Neural cell (in vitro differentiated cells): Measurements from ENCODE around the gene ALPG. TPM values are rescaled to one million over a fixed set of nuclear protein-coding genes. Genes with fewer than 3 reads are reported as not detected.

Source experiments
- H2AFZ ChIP-seq: fragments of 200-600, 300-800 bp; sonication (generic), shearing (Covaris generic); 2 replicates; pipeline ENCODE4 v1.6.0; 2014; ENCODE audit warnings: low read depth, mild to moderate bottlenecking, antibody characterized with exemption, low read length, moderate library complexity
- H3F3A ChIP-seq: fragments of 200-600 bp; shearing (Covaris generic); 2 replicates; pipeline ENCODE4 v1.6.1; 2016; ENCODE audit warnings: mild to moderate bottlenecking, moderate library complexity, mixed read lengths, antibody characterized with exemption, low read length; ENCODE audit not compliant: insufficient read depth, poor library complexity, severe bottlenecking
- H3K27ac ChIP-seq: fragments of 200-600, 300-800 bp; sonication (generic), shearing (Covaris generic); 2 replicates; pipeline ENCODE4 v1.5.1; 2014; ENCODE audit warnings: mild to moderate bottlenecking, low read length, moderate library complexity
- H3K27me3 ChIP-seq: fragments of 300-800, 200-600 bp; sonication (generic), shearing (Covaris generic); 2 replicates; pipeline ENCODE4 v1.6.0; 2014; ENCODE audit warnings: mild to moderate bottlenecking, low read depth, low read length, moderate library complexity; ENCODE audit not compliant: insufficient read depth
- H3K36me3 ChIP-seq: fragments of 300-800, 200-600 bp; sonication (generic), shearing (Covaris generic); 2 replicates; pipeline ENCODE4 v1.5.1; 2014; ENCODE audit warnings: mild to moderate bottlenecking, antibody characterized with exemption, low read length, moderate library complexity; ENCODE audit not compliant: insufficient read depth
- H3K4me2 ChIP-seq: fragments of 300-800, 200-600 bp; sonication (generic), shearing (Covaris generic); 2 replicates; pipeline ENCODE4 v1.6.0; 2014; ENCODE audit warnings: mild to moderate bottlenecking, low read length
- H3K4me3 ChIP-seq: fragments of 300-800, 200-600 bp; sonication (generic), shearing (Covaris generic); 2 replicates; pipeline ENCODE4 v1.5.1; 2014; ENCODE audit warnings: mild to moderate bottlenecking, low read length, moderate library complexity
- H3K79me2 ChIP-seq: fragments of 200-600 bp; shearing (Covaris generic); replicated peaks from 2 replicates; pipeline ENCODE4 v1.6.0; 2014; ENCODE audit warnings: mild to moderate bottlenecking, low read length, moderate library complexity; ENCODE audit not compliant: insufficient read depth
- H3K9ac ChIP-seq: fragments of 300-800, 200-600 bp; sonication (generic), shearing (Covaris generic); 2 replicates; pipeline ENCODE4 v1.6.1; 2016; ENCODE audit warnings: mild to moderate bottlenecking, low read length, mixed read lengths
- H3K9me2 ChIP-seq: fragments of 200-600 bp; shearing (Covaris generic); 2 replicates; pipeline ENCODE4 v1.6.1; 2016; ENCODE audit warnings: mild to moderate bottlenecking, low read length, mixed read lengths; ENCODE audit not compliant: insufficient read depth
- H3K9me3 ChIP-seq: fragments of 200-600, 300-800 bp; sonication (generic), shearing (Covaris generic); 2 replicates; pipeline ENCODE4 v1.6.1; 2016; ENCODE audit warnings: mild to moderate bottlenecking, mixed run types, low read length, moderate library complexity, mixed read lengths
- H4K20me1 ChIP-seq: fragments of 200-600 bp; shearing (Covaris generic); 2 replicates; pipeline ENCODE4 v1.6.1; 2016; ENCODE audit warnings: mild to moderate bottlenecking, mixed run types; ENCODE audit not compliant: insufficient read depth
- EP300 ChIP-seq: fragments of 450-650 bp; conservative IDR thresholded peaks from 2 replicates; pipeline ENCODE4 v1.6.1; 2014; ENCODE audit warnings: antibody characterized with exemption, mild to moderate bottlenecking, moderate library complexity; ENCODE audit not compliant: poor library complexity, severe bottlenecking
- EZH2 ChIP-seq: fragments of 200-600, 300-800 bp; shearing (Covaris generic), sonication (generic); IDR thresholded peaks from 2 replicates; pipeline ENCODE4 v1.6.1; 2014; ENCODE audit warnings: antibody characterized with exemption, low read length, borderline replicate concordance, mild to moderate bottlenecking; ENCODE audit not compliant: insufficient read depth, poor library complexity, severe bottlenecking
- MXI1 ChIP-seq: fragments of 450-650 bp; conservative IDR thresholded peaks from 2 replicates; pipeline ENCODE4 v1.6.1; 2014; ENCODE audit warnings: antibody characterized with exemption, mild to moderate bottlenecking; ENCODE audit not compliant: poor library complexity, severe bottlenecking
- POLR2AphosphoS5 ChIP-seq: IDR thresholded peaks from 2 replicates; pipeline ENCODE4 v1.6.1; 2012
- RAD21 ChIP-seq: fragments of 450-650 bp; conservative IDR thresholded peaks from 2 replicates; pipeline ENCODE4 v1.6.1; 2014; ENCODE audit warnings: antibody characterized with exemption, mild to moderate bottlenecking, moderate library complexity
- SMC3 ChIP-seq: fragments of 450-650 bp; conservative IDR thresholded peaks from 2 replicates; pipeline ENCODE4 v1.6.1; 2014; ENCODE audit warnings: antibody characterized with exemption, mild to moderate bottlenecking, moderate library complexity; ENCODE audit not compliant: poor library complexity
- TAF1 ChIP-seq: IDR thresholded peaks from 2 replicates; pipeline ENCODE4 v1.6.1; 2012; ENCODE audit warnings: low read depth
- polyA plus RNA-seq: library from polyadenylated mRNA; depleted of rRNA; stranded (reverse); fragments of >200 nt; gene quantifications from 2 replicates; pipeline ENCODE4 v1.2.3, GENCODE V29; 2014
- TF ChIP-seq, protein P1 (sequence below): fragments of 450-650 bp; IDR thresholded peaks from 2 replicates; pipeline ENCODE4 v1.5.1; 2014; ENCODE audit warnings: antibody characterized with exemption, mild to moderate bottlenecking, moderate library complexity; ENCODE audit not compliant: poor library complexity, severe bottlenecking
- TF ChIP-seq, protein P2 (sequence below): IDR thresholded peaks from 2 replicates; pipeline ENCODE4 v1.6.1; 2012; ENCODE audit warnings: borderline replicate concordance

Gene ALPG
- polyA plus RNA-seq, 1 donor from 2014 or later, result not detected

DNA sequence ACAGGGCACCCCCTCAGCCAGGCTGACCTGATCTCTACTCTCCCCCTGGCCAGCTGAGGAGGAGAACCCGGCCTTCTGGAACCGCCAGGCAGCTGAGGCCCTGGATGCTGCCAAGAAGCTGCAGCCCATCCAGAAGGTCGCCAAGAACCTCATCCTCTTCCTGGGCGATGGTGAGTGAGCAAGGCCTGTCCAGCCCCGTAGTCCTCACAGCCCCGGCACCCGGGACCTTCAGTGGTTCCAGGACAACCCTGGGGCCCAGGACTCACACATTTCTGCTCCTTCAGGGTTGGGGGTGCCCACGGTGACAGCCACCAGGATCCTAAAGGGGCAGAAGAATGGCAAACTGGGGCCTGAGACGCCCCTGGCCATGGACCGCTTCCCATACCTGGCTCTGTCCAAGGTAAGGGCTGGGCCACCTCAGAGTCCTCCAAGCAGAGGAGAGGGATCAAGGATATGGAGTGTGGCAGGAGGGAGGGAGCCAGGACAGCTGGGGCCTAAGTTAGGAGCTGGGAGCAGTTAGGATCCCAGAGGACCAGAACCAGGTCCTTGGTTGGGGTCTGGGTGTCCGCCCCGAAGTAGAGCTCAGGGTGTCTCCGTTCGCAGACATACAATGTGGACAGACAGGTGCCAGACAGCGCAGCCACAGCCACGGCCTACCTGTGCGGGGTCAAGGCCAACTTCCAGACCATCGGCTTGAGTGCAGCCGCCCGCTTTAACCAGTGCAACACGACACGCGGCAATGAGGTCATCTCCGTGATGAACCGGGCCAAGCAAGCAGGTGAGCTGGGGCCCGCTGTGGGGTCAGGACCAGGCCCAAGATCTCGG lies 49.9 kb downstream of the ALPG start:
- no peak overlapping the region for H2AFZ ChIP-seq
- H3K27ac ChIP-seq, result no peak overlapping the region
- no peaks in the 10 kb centered on the region for H3K27me3 ChIP-seq
- H3K36me3 ChIP-seq, result no peaks in the 10 kb centered on the region
- H4K20me1 ChIP-seq, result no peaks in the 10 kb centered on the region
- H3K9me3 ChIP-seq, result no peaks in the 10 kb centered on the region
- no peaks in the 10 kb centered on the region for H3K9me2 ChIP-seq
- H3K79me2 ChIP-seq, result no peaks in the 10 kb centered on the region
- no peaks in the 10 kb centered on the region for H3F3A ChIP-seq
- H3K9ac ChIP-seq, result no peak overlapping the region
- no peak overlapping the region for H3K4me2 ChIP-seq
- no peak for TF ChIP-seq EP300
- H3K4me3 ChIP-seq, result no peak overlapping the region

DNA sequence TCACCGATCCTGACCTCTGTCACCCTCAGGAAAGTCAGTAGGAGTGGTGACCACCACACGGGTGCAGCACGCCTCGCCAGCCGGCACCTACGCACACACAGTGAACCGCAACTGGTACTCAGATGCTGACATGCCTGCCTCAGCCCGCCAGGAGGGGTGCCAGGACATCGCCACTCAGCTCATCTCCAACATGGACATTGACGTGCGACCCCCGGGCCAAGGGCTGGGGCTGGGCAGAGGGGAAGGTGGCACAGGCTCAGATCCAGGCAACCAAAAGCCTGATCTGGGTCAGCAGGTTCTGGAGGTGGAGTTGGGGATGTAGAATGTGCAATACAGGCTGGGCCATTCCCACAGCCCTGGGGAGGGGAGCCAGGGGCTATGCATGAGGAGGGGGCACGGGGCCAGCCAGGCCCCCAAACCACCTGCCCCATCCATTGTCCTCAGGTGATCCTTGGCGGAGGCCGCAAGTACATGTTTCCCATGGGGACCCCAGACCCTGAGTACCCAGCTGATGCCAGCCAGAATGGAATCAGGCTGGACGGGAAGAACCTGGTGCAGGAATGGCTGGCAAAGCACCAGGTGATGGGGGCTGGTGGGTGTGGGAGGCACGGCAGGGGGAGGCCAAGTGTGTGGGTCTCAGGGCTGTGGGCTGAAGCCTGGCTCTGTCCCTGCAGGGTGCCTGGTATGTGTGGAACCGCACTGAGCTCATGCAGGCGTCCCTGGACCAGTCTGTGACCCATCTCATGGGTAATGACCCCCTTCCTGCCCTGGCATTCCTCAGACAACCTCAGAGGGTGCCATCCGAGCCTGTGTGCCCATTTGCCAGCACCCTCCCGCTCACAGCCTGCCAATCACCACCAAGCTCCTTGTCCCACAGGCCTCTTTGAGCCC lies 50.7 kb downstream of the ALPG start:
- Histone ChIP-seq H3K4me2 (no peak overlapping the region), H3K27me3 (no peaks in the 10 kb centered on the region), H3K36me3 (no peaks in the 10 kb centered on the region), H3K9ac (no peak overlapping the region), H2AFZ (no peak overlapping the region), H3F3A (no peaks in the 10 kb centered on the region), H3K79me2 (no peaks in the 10 kb centered on the region), H3K9me2 (no peaks in the 10 kb centered on the region), H3K27ac (no peak overlapping the region), H4K20me1 (no peaks in the 10 kb centered on the region), H3K4me3 (no peak overlapping the region), H3K9me3 (no peaks in the 10 kb centered on the region)
- TF ChIP-seq MXI1 (no peak), EZH2 (no peak), EP300 (no peak), TAF1 (no peak), POLR2AphosphoS5 (no peak), SMC3 (no peak), RAD21 (no peak)
- TF ChIP-seq, protein P1, sequence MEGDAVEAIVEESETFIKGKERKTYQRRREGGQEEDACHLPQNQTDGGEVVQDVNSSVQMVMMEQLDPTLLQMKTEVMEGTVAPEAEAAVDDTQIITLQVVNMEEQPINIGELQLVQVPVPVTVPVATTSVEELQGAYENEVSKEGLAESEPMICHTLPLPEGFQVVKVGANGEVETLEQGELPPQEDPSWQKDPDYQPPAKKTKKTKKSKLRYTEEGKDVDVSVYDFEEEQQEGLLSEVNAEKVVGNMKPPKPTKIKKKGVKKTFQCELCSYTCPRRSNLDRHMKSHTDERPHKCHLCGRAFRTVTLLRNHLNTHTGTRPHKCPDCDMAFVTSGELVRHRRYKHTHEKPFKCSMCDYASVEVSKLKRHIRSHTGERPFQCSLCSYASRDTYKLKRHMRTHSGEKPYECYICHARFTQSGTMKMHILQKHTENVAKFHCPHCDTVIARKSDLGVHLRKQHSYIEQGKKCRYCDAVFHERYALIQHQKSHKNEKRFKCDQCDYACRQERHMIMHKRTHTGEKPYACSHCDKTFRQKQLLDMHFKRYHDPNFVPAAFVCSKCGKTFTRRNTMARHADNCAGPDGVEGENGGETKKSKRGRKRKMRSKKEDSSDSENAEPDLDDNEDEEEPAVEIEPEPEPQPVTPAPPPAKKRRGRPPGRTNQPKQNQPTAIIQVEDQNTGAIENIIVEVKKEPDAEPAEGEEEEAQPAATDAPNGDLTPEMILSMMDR, result no peak
- TF ChIP-seq, protein P2, sequence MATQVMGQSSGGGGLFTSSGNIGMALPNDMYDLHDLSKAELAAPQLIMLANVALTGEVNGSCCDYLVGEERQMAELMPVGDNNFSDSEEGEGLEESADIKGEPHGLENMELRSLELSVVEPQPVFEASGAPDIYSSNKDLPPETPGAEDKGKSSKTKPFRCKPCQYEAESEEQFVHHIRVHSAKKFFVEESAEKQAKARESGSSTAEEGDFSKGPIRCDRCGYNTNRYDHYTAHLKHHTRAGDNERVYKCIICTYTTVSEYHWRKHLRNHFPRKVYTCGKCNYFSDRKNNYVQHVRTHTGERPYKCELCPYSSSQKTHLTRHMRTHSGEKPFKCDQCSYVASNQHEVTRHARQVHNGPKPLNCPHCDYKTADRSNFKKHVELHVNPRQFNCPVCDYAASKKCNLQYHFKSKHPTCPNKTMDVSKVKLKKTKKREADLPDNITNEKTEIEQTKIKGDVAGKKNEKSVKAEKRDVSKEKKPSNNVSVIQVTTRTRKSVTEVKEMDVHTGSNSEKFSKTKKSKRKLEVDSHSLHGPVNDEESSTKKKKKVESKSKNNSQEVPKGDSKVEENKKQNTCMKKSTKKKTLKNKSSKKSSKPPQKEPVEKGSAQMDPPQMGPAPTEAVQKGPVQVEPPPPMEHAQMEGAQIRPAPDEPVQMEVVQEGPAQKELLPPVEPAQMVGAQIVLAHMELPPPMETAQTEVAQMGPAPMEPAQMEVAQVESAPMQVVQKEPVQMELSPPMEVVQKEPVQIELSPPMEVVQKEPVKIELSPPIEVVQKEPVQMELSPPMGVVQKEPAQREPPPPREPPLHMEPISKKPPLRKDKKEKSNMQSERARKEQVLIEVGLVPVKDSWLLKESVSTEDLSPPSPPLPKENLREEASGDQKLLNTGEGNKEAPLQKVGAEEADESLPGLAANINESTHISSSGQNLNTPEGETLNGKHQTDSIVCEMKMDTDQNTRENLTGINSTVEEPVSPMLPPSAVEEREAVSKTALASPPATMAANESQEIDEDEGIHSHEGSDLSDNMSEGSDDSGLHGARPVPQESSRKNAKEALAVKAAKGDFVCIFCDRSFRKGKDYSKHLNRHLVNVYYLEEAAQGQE, result no peak
